CD4-positive, alpha-beta T cell (primary cell): ENCODE data around the gene BIRC5. TPM values are rescaled to one million over a fixed set of nuclear protein-coding genes. Genes with fewer than 3 reads are reported as not detected.

ENCODE experiments used
- ATAC-seq: fragments of 200-7000 bp; cut with Tn5 transposase; one replicate; pipeline ENCODE4 v1.10.0; 2022; ENCODE audit warnings: mild to moderate bottlenecking; ENCODE audit not compliant: poor library complexity
- CTCF ChIA-PET: fragments of 350-600 bp; sonication (Branson Sonifier 250); formaldehyde crosslinking; loops from one replicate; lab custom pipeline; 2021; ENCODE audit warnings: antibody characterized with exemption, inconsistent platforms; lab: Charles Lee
- POLR2A ChIA-PET: fragments of 350-600 bp; sonication (Branson Sonifier 250); formaldehyde crosslinking; loops from one replicate; lab custom pipeline; 2021; ENCODE audit warnings: antibody characterized with exemption, inconsistent platforms; lab: Charles Lee
- DNase-seq, 14 experiments: peaks; one replicate each; pipeline ENCODE4 v3.0.0-alpha.2; 2013 to 2020; ENCODE audit warnings: mixed read lengths in 2 of 14
- H3K27ac ChIP-seq, 2 donors: one replicate each; pipeline versions ENCODE4 v1.5.1 to v1.7.0; 2013; ENCODE audit warnings: low read length in 2 of 2, low read depth in 1 of 2, mild to moderate bottlenecking in 1 of 2
- H3K27me3 ChIP-seq, 2 experiments: 1 replicate in 1 of 2; 2 replicates in 1 of 2; pipeline versions ENCODE4 v1.6.1 to v1.7.0; 2013; ENCODE audit warnings: low read length in 2 of 2, control low read depth in 1 of 2, mild to moderate bottlenecking in 1 of 2, moderate library complexity in 1 of 2; ENCODE audit not compliant: insufficient read depth in 2 of 2, control insufficient read depth in 1 of 2
- H3K36me3 ChIP-seq: one replicate; pipeline ENCODE4 v1.6.1; 2013; ENCODE audit warnings: low read length, control low read depth; ENCODE audit not compliant: insufficient read depth
- H3K4me1 ChIP-seq: one replicate; pipeline ENCODE4 v1.6.1; 2013; ENCODE audit warnings: low read length, control low read depth; ENCODE audit not compliant: insufficient read depth
- H3K4me3 ChIP-seq: one replicate; pipeline ENCODE4 v1.5.1; 2013; ENCODE audit warnings: mild to moderate bottlenecking, low read length, moderate library complexity
- H3K9me3 ChIP-seq, 2 experiments: 1 replicate in 1 of 2; 2 replicates in 1 of 2; pipeline versions ENCODE4 v1.6.1 to v1.7.0; 2013; ENCODE audit warnings: low read length in 2 of 2, mild to moderate bottlenecking in 2 of 2, control low read depth in 1 of 2, moderate library complexity in 1 of 2; ENCODE audit not compliant: control insufficient read depth in 1 of 2, insufficient read depth in 1 of 2
- H3K27ac Mint-ChIP-seq: one replicate; pipeline ENCODE4 v1.8.0; 2020; ENCODE audit warnings: mixed read lengths
- H3K27me3 Mint-ChIP-seq: one replicate; pipeline ENCODE4 v1.8.0; 2021; ENCODE audit warnings: mixed read lengths
- H3K36me3 Mint-ChIP-seq: one replicate; pipeline ENCODE4 v1.8.0; 2021; ENCODE audit warnings: low read depth, mixed read lengths
- H3K4me1 Mint-ChIP-seq: one replicate; pipeline ENCODE4 v1.8.0; 2021; ENCODE audit warnings: low read depth, mixed read lengths
- H3K4me3 Mint-ChIP-seq: one replicate; pipeline ENCODE4 v1.8.0; 2020; ENCODE audit warnings: mild to moderate bottlenecking, mixed read lengths
- H3K9me3 Mint-ChIP-seq: one replicate; pipeline ENCODE4 v1.8.0; 2020; ENCODE audit warnings: mixed read lengths
- intact Hi-C, 2 experiments: fragments of 100-400 bp; cut with DNase I in 1 of 2; cut with micrococcal nuclease in 1 of 2; formaldehyde crosslinking; loops; one replicate each; pipeline versions ENCODE4 v1.15.1 to v1.9.0; 2023 to 2025; cut with DNase I, micrococcal nuclease
- total RNA-seq, 174 experiments: library from RNA in 2 of 174; stranded (reverse) in 2 of 174; gene quantifications; one replicate each; pipeline ENCODE4 v1.2.3 and lab custom pipeline; 2021 to 2026
- TF ChIP-seq, protein P1 (sequence below): fragments of 200-600 bp; IDR thresholded peaks from one replicate; pipeline ENCODE4 v1.8.0; 2022; ENCODE audit warnings: antibody characterized with exemption, mild to moderate bottlenecking

The BIRC5 gene
- total RNA-seq, 2 experiments from 2014 or later = 0.39 to 0.41 TPM

DNA sequence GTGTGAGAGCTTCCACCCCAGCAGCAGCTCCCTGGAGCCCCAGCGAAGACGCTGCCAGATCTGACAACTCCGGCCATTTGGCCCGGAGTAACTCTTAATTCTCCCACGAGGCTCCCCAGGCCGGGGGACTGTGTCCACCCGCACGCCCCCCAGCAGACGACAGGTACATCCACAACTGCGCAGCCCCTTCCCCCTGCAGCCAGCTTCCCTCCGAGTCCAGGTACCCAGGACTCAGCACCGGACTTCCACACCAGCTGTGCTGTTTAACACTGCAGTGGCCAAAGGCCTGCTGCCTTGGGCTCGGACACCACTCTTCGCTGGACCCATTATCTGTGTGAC lies 38.4 kb upstream of the BIRC5 start:
- Histone ChIP-seq H3K27me3 (no peaks in the 10 kb centered on the region), H3K4me3 (no peak overlapping the region), H3K9me3 (no peaks in the 10 kb centered on the region), H3K36me3 (peaks cover 22% of the 10 kb centered on the region), H3K27ac (no peak overlapping the region), H3K4me1 (peaks cover 62% of the 10 kb centered on the region)
- peaks cover 21% of the 10 kb centered on the region for H3K36me3 Mint-ChIP-seq
- POLR2A ChIA-PET = interaction anchor here (0.9 to 3.5 kb wide), 5 partner anchors 36 to 62 kb away, joined by 3 to 32 read pairs (median 16); partner anchors contain the start of gene TMC8
- CTCF ChIA-PET = interaction anchor here (1.1 to 4.2 kb wide), 3 partner anchors 12 to 91 kb away, joined by 5 to 49 read pairs (median 11); no protein-coding TSS in a partner anchor
- H3K4me3 Mint-ChIP-seq = no peak overlapping the region
- H3K4me1 Mint-ChIP-seq = peaks cover 50% of the 10 kb centered on the region
- ATAC-seq (no peak), DNase-seq (no peak)
- TF ChIP-seq, protein P1, sequence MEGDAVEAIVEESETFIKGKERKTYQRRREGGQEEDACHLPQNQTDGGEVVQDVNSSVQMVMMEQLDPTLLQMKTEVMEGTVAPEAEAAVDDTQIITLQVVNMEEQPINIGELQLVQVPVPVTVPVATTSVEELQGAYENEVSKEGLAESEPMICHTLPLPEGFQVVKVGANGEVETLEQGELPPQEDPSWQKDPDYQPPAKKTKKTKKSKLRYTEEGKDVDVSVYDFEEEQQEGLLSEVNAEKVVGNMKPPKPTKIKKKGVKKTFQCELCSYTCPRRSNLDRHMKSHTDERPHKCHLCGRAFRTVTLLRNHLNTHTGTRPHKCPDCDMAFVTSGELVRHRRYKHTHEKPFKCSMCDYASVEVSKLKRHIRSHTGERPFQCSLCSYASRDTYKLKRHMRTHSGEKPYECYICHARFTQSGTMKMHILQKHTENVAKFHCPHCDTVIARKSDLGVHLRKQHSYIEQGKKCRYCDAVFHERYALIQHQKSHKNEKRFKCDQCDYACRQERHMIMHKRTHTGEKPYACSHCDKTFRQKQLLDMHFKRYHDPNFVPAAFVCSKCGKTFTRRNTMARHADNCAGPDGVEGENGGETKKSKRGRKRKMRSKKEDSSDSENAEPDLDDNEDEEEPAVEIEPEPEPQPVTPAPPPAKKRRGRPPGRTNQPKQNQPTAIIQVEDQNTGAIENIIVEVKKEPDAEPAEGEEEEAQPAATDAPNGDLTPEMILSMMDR = no peak
- no peak overlapping the region for H3K27ac Mint-ChIP-seq
- H3K27me3 Mint-ChIP-seq = no peaks in the 10 kb centered on the region
- no peaks in the 10 kb centered on the region for H3K9me3 Mint-ChIP-seq
- intact Hi-C loops = loop anchor here in 1 of 2 experiments (5.0 kb wide), 1 partner anchor 43 kb away; the partner anchor contains the start of gene TMC8

GRCh38 chr17:78176548-78177025 lies 37.5 kb upstream of the BIRC5 start:
- Mint-ChIP-seq H3K27ac (no peak overlapping the region), H3K36me3 (peaks cover 21% of the 10 kb centered on the region), H3K4me3 (no peak overlapping the region), H3K9me3 (no peaks in the 10 kb centered on the region), H3K4me1 (peaks cover 45% of the 10 kb centered on the region), H3K27me3 (no peaks in the 10 kb centered on the region)
- ChIA-PET CTCF (interaction anchor here (0.6 to 4.2 kb wide), 18 partner anchors 9 to 92 kb away, joined by 3 to 49 read pairs (median 4); partner anchors contain the start of gene TMC8), POLR2A (interaction anchor here (0.6 to 3.5 kb wide), 11 partner anchors 10 to 91 kb away, joined by 3 to 32 read pairs (median 6); partner anchors contain the start of genes TK1 and TMC8)
- TF ChIP-seq, protein P1 = peak; percentile 87
- Histone ChIP-seq H3K9me3 (no peaks in the 10 kb centered on the region), H3K27ac (no peak overlapping the region), H3K36me3 (peaks cover 15% of the 10 kb centered on the region), H3K4me3 (no peak overlapping the region), H3K27me3 (no peaks in the 10 kb centered on the region), H3K4me1 (peaks cover 53% of the 10 kb centered on the region)
- intact Hi-C loops = loop anchor here (1.0 to 5.0 kb wide), 6 partner anchors 42 to 157 kb away; partner anchors contain the start of gene TMC8 (in 1 of the 2)
- peak; percentile 86 for ATAC-seq
- peak; percentile 59 to 88 (median 75) for DNase-seq

GRCh38 chr17:78179372-78179771 lies 34.7 kb upstream of the BIRC5 start:
- H3K4me1 Mint-ChIP-seq = peaks cover 17% of the 10 kb centered on the region
- H3K27ac ChIP-seq = no peak overlapping the region
- no peaks in the 10 kb centered on the region for H3K36me3 ChIP-seq
- H3K36me3 Mint-ChIP-seq = no peaks in the 10 kb centered on the region
- no peak overlapping the region for H3K4me3 ChIP-seq
- intact Hi-C loops = loop anchor here in 1 of 2 experiments (5.0 kb wide), 1 partner anchor 47 kb away; the partner anchor contains the start of gene TMC8
- DNase-seq (peak in 1 of 14 experiments; percentile 45), ATAC-seq (no peak)
- no peaks in the 10 kb centered on the region for H3K27me3 ChIP-seq
- TF ChIP-seq, protein P1 = no peak
- H3K4me1 ChIP-seq = peaks cover 25% of the 10 kb centered on the region
- no peaks in the 10 kb centered on the region for H3K27me3 Mint-ChIP-seq
- no peak overlapping the region for H3K27ac Mint-ChIP-seq
- ChIA-PET POLR2A (no interaction called here), CTCF (no interaction called here)
- H3K9me3 ChIP-seq = no peaks in the 10 kb centered on the region
- H3K4me3 Mint-ChIP-seq = no peak overlapping the region
- no peaks in the 10 kb centered on the region for H3K9me3 Mint-ChIP-seq
